ENCODE results near the gene GAB1. TPM values are rescaled to one million over a fixed set of nuclear protein-coding genes. Genes with fewer than 3 reads are reported as not detected.

The GAB1 gene
- total and polyA plus RNA-seq, 7 donors = 1.0 to 20.3 (median 10.1) TPM

DNA sequence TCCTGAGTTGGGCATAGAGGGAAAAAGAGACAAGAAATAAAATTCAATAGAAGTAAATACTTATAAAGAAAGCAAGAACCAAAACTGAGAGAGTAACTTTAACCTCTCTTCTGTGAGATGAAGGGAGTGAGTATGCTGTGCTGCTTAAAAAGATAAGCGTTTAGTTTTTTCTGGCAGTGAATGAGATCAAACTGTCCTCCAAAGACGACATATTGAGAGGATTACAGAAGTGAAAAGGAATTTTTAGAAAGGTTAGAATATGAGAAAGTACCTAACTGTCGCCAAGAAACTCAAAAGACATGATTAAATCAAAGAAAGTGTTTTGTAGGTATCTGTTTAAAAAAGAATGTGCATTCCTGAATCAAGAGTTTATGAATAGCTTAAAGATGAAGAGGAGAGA is 16.0 kb downstream of the GAB1 start:
- Histone ChIP-seq H3K4me3 (no peak overlapping the region), H3K27me3 (ENCODE audit: insufficient read depth in 3 of 3, low read length in 2 of 3) (no peaks in the 10 kb centered on the region), H3K4me1 (peaks cover 61% of the 10 kb centered on the region), H3K36me3 (ENCODE audit: insufficient read depth in 1 of 2, low read depth in 1 of 2) (no peaks in the 10 kb centered on the region), H3K9me3 (no peaks in the 10 kb centered on the region), H3K27ac (no peak overlapping the region)
- intact Hi-C loops (cut with DNase I) = no loop called here
- no peak for ATAC-seq
- no peak for DNase-seq
- 21 to 50% (median 31%) methylated on average over 3 of the region's 3 CpGs for WGBS, 3 donors
- TF ChIP-seq, protein P1, sequence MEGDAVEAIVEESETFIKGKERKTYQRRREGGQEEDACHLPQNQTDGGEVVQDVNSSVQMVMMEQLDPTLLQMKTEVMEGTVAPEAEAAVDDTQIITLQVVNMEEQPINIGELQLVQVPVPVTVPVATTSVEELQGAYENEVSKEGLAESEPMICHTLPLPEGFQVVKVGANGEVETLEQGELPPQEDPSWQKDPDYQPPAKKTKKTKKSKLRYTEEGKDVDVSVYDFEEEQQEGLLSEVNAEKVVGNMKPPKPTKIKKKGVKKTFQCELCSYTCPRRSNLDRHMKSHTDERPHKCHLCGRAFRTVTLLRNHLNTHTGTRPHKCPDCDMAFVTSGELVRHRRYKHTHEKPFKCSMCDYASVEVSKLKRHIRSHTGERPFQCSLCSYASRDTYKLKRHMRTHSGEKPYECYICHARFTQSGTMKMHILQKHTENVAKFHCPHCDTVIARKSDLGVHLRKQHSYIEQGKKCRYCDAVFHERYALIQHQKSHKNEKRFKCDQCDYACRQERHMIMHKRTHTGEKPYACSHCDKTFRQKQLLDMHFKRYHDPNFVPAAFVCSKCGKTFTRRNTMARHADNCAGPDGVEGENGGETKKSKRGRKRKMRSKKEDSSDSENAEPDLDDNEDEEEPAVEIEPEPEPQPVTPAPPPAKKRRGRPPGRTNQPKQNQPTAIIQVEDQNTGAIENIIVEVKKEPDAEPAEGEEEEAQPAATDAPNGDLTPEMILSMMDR (IDR thresholded peaks at IDR 0.05) = no peak

DNA sequence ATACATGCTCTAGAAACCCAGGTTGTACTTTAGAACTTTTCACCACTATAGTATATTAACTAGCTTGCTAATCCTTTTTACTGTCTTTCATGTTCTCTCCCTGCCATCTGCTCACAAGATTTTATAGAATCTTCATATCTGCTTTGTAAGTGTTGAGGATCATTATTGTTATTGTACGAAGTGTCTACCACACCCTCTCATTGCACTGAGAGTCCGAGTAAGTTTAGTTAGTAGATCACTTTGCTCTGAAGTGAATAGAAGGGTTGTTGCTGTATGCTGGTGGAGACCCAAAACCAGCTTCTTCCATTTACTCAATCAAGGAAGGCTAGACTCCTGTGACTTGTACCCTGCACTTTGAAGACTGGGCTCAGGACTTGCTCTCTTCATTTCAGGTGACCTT is 17.1 kb downstream of the GAB1 start:
- no peaks in the 10 kb centered on the region for H3K9me3 ChIP-seq
- intact Hi-C loops (cut with DNase I) = no loop called here
- DNase-seq (no peak), ATAC-seq (no peak)
- WGBS, 3 donors = 71 to 88% (median 74%) methylated on average over 2 of the region's 2 CpGs
- peaks cover 68% of the 10 kb centered on the region for H3K4me1 ChIP-seq
- no peaks in the 10 kb centered on the region for H3K36me3 ChIP-seq (ENCODE audit: insufficient read depth in 1 of 2, low read depth in 1 of 2)
- no peak overlapping the region for H3K4me3 ChIP-seq
- no peak overlapping the region for H3K27ac ChIP-seq
- TF ChIP-seq, protein P1 (IDR thresholded peaks at IDR 0.05) = no peak
- no peaks in the 10 kb centered on the region for H3K27me3 ChIP-seq (ENCODE audit: insufficient read depth in 3 of 3, low read length in 2 of 3)

DNA sequence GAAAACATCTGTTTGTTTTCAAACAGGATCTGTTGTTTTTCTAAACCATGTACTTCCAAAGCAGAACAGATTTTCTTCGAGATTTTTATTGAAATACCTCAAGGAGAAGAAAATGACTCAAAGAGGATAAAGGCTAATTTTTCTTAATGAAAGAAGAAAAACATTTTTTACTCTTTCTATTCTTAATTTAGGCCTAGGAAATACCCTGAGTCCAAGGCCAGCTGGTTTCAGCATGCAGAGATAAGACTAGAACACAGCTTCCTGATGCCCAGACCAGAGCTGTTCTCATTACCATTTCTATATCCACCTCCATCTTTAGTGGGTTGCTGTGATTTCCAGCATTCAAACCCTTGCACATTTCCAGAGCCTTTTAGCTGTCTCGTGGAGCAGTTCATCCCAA is 18.3 kb downstream of the GAB1 start:
- H3K4me3 ChIP-seq = no peak overlapping the region
- intact Hi-C loops (cut with DNase I) = no loop called here

DNA sequence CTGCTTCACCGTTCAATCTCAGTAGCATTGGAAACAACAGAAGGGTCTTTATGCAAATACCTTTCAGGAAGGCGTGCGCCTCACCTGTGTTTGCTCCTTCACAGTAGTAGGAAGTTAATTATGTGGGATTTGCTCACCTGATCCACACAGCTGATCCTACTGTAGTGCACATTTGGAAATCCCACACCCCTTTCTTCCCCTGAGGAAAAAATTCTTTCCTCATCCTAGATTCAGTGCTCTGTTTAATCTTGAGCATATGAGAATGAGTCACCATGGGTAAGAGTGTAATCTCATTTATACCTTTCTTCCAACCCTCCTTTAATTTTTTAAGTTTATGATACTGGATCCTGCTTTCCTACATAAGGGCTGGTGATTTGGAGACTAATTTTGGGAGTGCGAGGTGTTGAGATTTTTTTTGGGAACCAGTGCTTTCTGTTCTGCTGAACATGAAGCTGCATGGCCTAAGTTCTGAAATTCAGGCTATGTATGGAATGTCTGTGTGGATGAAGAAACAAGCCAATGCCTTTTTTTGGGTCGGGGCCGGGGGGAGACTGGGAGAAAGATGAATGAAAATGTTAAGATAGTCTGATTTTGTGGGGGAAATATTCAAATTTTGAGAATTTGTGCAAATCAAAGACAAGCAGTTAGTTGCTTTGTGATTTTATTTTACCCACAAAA is 19.0 kb downstream of the GAB1 start:
- intact Hi-C loops (cut with DNase I) = no loop called here
- TF ChIP-seq, protein P1 (IDR thresholded peaks at IDR 0.05) = no peak
- Histone ChIP-seq H3K27ac (peak overlapping the region; percentile 43), H3K9me3 (no peaks in the 10 kb centered on the region), H3K27me3 (ENCODE audit: insufficient read depth in 3 of 3, low read length in 2 of 3) (no peaks in the 10 kb centered on the region), H3K4me3 (no peak overlapping the region), H3K36me3 (ENCODE audit: insufficient read depth in 1 of 2, low read depth in 1 of 2) (no peaks in the 10 kb centered on the region), H3K4me1 (peaks cover 87% of the 10 kb centered on the region)
- ATAC-seq = peak; percentile 39 to 63 (median 60)
- 52 to 60% (median 56%) methylated on average over 6 of the region's 6 CpGs for WGBS, 3 donors
- DNase-seq = no peak

More for the DNA sequence above, 18.3 kb downstream of the GAB1 start:
- Histone ChIP-seq H3K4me1 (peaks cover 80% of the 10 kb centered on the region), H3K27me3 (ENCODE audit: insufficient read depth in 3 of 3, low read length in 2 of 3) (no peaks in the 10 kb centered on the region), H3K36me3 (ENCODE audit: insufficient read depth in 1 of 2, low read depth in 1 of 2) (no peaks in the 10 kb centered on the region), H3K9me3 (no peaks in the 10 kb centered on the region), H3K27ac (peak overlapping the region; percentile 43)
- WGBS, 3 donors = 60 to 74% (median 60%) methylated on average over 2 of the region's 2 CpGs
- DNase-seq = no peak
- TF ChIP-seq, protein P1 (IDR thresholded peaks at IDR 0.05) = no peak
- ATAC-seq = no peak

DNA sequence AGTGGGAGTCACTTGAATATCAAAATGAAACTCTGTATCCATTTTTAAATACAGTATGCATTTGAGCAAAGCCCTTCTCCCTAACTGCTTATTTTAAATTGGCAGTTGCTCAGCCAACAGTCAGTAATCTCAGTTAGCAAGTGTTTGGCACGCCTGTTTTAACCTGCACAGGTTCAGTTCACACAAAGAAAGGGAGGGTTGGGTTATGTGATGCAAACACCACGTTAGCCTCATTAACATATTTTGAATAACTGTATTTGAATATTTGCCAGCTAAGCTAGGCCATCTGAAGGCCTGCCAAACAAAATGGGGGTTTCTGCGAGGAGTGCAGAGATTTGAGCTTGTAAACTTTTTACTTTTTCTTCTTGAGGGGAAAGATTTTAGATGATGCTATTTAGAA is 19.8 kb downstream of the GAB1 start:
- H3K4me3 ChIP-seq = no peak overlapping the region
- WGBS, 3 donors = 28 to 38% (median 35%) methylated on average over 3 of the region's 3 CpGs
- H3K27me3 ChIP-seq (ENCODE audit: insufficient read depth in 3 of 3, low read length in 2 of 3) = no peaks in the 10 kb centered on the region
- TF ChIP-seq, protein P1 (IDR thresholded peaks at IDR 0.05) = no peak
- no peak overlapping the region for H3K27ac ChIP-seq
- intact Hi-C loops (cut with DNase I) = no loop called here
- peak in 1 of 4 donors; percentile 22 for ATAC-seq
- DNase-seq = no peak
- peaks cover 92% of the 10 kb centered on the region for H3K4me1 ChIP-seq
- H3K9me3 ChIP-seq = no peaks in the 10 kb centered on the region
- H3K36me3 ChIP-seq (ENCODE audit: insufficient read depth in 1 of 2, low read depth in 1 of 2) = no peaks in the 10 kb centered on the region

Measured in psoas muscle (tissue), 8 donors.